NT2/D1 (cell line): ENCODE results near the gene SHF.

Experiments
- DNase-seq: peaks from one replicate; pipeline ENCODE4 v3.0.0-alpha.2; 2011; ENCODE audit warnings: low read depth, low spot score
- H3K27me3 ChIP-seq: 2 replicates; pipeline ENCODE4 v1.6.0; 2011; ENCODE audit warnings: mild to moderate bottlenecking; ENCODE audit not compliant: insufficient read length, insufficient read depth
- H3K36me3 ChIP-seq: 2 replicates; pipeline ENCODE4 v1.6.1; 2011; ENCODE audit warnings: mild to moderate bottlenecking, low read length, mixed read lengths; ENCODE audit not compliant: insufficient read depth, insufficient read length
- H3K4me1 ChIP-seq: 2 replicates; pipeline ENCODE4 v1.5.1; 2011; ENCODE audit not compliant: insufficient read depth, insufficient read length
- H3K4me3 ChIP-seq: 2 replicates; pipeline ENCODE4 v1.5.1; 2011; ENCODE audit warnings: low read depth; ENCODE audit not compliant: insufficient read length
- H3K9ac ChIP-seq: 2 replicates; pipeline ENCODE4 v1.6.0; 2011; ENCODE audit warnings: low read depth; ENCODE audit not compliant: insufficient read length
- H3K9me3 ChIP-seq: 2 replicates; pipeline ENCODE4 v1.5.1; 2011; ENCODE audit warnings: mild to moderate bottlenecking, low read length; ENCODE audit not compliant: insufficient read depth
- SUZ12 ChIP-seq: IDR thresholded peaks from 2 replicates; pipeline ENCODE4 v1.6.1; 2011; ENCODE audit not compliant: insufficient read length, insufficient read depth; ENCODE audit errors: extremely low read depth
- YY1 ChIP-seq: IDR thresholded peaks from 2 replicates; pipeline ENCODE4 v1.6.1; 2011; ENCODE audit not compliant: insufficient read length, insufficient read depth
- ZNF274 ChIP-seq: IDR thresholded peaks from 2 replicates; pipeline ENCODE4 v1.6.1; 2011; ENCODE audit warnings: mild to moderate bottlenecking, low read depth, low read length

Gene SHF

DNA sequence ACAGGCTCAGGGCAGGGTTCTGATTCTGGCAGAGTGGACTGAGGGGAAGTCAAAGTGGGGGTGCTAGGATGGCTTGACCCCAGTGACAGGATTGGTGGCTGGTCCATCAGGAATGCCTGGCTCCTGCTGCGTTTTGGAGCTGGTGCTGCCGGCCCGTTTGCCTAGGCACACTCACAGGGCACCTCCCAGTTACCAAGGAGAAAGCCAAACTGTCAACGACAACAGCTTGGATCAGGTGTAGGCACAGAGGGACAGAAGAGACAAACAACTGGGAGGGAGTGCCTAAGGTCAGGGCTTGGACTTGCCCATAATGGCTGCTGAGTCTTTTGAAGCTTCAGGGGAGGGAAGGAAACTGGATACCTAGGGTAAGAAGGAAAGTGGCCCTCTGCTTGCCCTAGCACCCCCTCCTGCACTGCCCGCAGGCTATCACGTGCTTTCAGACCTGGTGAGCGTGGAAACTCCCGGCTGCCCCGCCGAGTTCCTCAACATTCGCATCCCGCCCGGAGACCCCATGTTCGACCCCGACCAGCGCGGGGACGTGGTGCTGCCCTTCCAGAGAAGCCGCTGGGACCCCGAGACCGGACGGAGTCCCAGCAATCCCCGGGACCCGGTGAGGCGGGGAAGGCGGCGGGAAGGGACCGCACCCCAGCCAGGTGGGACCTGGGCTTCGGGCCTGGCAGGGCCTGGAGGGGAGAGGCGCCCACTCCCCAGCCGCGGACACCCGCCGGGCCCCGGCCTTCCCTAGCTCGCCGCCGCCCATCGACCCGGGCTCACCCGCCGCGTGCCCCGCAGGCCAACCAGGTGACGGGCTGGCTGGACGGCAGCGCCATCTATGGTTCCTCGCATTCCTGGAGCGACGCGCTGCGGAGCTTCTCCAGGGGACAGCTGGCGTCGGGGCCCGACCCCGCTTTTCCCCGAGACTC, 52.8 kb downstream of the SHF start:
- DNase-seq: no peak
- peaks cover 14% of the 10 kb centered on the region for H3K27me3 ChIP-seq
- TF ChIP-seq ZNF274 (no peak), YY1 (no peak), SUZ12 (no peak)
- no peaks in the 10 kb centered on the region for H3K9me3 ChIP-seq
- no peak overlapping the region for H3K9ac ChIP-seq
- H3K4me1 ChIP-seq: peaks cover 5% of the 10 kb centered on the region
- no peaks in the 10 kb centered on the region for H3K36me3 ChIP-seq
- H3K4me3 ChIP-seq: no peak overlapping the region

DNA sequence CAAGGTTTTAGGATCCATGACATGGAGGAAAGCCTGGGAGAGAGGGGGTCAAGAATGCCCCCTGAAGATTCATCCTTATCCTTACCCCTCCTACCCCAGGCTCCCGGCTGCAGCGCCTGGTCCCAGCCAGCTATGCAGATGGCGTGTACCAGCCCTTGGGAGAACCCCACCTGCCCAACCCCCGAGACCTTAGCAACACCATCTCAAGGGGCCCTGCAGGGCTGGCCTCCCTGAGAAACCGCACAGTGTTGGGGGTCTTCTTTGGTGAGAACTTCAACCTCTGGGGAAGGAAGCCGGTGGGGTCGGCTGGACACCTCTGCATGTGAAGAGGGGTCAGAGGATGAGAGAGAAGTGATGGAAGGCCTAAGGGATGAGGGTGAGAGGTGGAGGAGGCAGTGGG, 53.7 kb downstream of the SHF start:
- H3K4me1 ChIP-seq: peaks cover 5% of the 10 kb centered on the region
- TF ChIP-seq SUZ12 (no peak), ZNF274 (no peak), YY1 (no peak)
- H3K36me3 ChIP-seq: no peaks in the 10 kb centered on the region
- no peak overlapping the region for H3K9ac ChIP-seq
- no peaks in the 10 kb centered on the region for H3K9me3 ChIP-seq
- peaks cover 21% of the 10 kb centered on the region for H3K27me3 ChIP-seq
- no peak overlapping the region for H3K4me3 ChIP-seq
- DNase-seq: no peak

DNA sequence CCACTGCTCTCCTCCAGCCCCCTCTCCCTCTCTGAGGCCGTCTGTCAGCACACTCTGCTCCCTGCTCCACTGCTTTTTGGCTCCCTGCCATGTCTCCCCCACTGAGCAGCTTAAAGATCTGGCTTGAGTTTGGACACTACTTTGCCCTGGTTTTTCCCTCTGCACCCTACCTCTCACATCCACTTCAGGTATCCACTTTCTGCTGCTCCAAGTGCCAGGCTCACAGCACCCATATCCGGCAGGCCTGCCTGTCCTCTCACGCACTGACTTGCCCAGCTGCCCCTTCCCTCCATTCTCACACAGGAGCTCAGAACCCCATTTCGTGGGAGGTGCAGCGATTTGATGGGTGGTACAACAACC, 54.2 kb downstream of the SHF start:
- no peak for DNase-seq
- H3K27me3 ChIP-seq: peaks cover 26% of the 10 kb centered on the region
- peaks cover 5% of the 10 kb centered on the region for H3K4me1 ChIP-seq
- no peaks in the 10 kb centered on the region for H3K9me3 ChIP-seq
- TF ChIP-seq SUZ12 (no peak), YY1 (no peak)
- no peaks in the 10 kb centered on the region for H3K36me3 ChIP-seq
- H3K9ac ChIP-seq: no peak overlapping the region
- no peak overlapping the region for H3K4me3 ChIP-seq

DNA sequence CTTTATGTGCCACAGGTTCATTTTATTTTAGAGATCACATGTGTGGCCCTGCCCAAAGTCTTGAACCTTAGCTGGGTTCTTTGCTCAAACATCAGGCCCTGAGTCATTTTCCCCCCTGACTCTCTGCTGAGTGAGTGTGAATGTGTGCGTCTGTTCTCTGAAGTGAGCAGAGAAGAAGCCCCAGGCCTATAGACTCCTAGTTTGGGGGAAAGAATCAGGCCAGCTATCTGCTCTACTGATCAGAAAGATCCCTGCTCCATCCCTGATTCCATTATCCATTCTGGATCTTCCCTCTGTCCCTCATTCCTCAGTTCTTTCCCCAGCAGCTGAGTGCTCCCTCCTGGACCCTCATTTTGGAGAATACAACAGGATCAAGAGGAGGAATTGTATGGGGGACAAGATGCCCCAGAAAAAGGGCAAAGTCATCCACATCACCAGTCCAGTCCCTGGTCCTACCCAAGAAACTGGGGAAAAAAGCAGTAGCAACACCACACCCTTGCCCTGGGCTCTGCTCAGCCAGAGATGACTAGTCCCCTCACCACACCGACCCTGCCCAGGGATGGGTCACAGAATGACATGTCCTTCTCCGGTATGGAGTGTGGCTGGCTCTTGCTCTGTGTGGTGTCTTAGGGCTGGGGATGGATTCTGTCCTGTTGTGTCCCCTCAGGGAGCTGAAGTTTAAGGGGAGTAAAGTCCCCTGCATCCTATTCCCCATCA, 54.8 kb downstream of the SHF start:
- TF ChIP-seq YY1 (no peak), ZNF274 (no peak), SUZ12 (no peak)
- Histone ChIP-seq H3K9ac (no peak overlapping the region), H3K27me3 (peaks cover 32% of the 10 kb centered on the region), H3K4me1 (peaks cover 5% of the 10 kb centered on the region), H3K9me3 (no peaks in the 10 kb centered on the region), H3K4me3 (no peak overlapping the region), H3K36me3 (no peaks in the 10 kb centered on the region)
- DNase-seq: no peak

DNA sequence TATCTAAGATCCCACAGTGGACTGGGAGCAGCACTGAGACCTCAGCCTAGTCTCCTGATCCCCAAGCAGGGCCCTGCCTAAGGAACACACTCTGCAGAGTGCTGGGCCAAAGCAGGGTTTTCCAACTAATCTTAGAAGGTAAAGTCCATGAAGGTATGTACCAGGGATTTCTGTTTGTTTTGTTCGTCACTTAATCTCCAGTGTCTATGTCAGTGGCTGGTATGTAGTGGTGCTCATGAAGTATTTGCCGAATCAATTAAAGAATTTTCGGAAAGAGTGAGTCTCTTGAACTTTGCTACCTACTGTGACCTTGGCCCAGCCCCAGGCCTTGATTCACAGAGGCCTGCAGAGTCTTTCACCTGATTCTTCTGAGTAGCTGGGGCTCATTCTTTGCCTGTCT, 56.3 kb downstream of the SHF start:
- Histone ChIP-seq H3K9me3 (no peaks in the 10 kb centered on the region), H3K4me1 (peaks cover 5% of the 10 kb centered on the region), H3K9ac (no peak overlapping the region), H3K4me3 (no peak overlapping the region), H3K36me3 (no peaks in the 10 kb centered on the region), H3K27me3 (peaks cover 39% of the 10 kb centered on the region)
- DNase-seq: no peak
- TF ChIP-seq SUZ12: no peak
- no peak for TF ChIP-seq ZNF274
- no peak for TF ChIP-seq YY1

DNA sequence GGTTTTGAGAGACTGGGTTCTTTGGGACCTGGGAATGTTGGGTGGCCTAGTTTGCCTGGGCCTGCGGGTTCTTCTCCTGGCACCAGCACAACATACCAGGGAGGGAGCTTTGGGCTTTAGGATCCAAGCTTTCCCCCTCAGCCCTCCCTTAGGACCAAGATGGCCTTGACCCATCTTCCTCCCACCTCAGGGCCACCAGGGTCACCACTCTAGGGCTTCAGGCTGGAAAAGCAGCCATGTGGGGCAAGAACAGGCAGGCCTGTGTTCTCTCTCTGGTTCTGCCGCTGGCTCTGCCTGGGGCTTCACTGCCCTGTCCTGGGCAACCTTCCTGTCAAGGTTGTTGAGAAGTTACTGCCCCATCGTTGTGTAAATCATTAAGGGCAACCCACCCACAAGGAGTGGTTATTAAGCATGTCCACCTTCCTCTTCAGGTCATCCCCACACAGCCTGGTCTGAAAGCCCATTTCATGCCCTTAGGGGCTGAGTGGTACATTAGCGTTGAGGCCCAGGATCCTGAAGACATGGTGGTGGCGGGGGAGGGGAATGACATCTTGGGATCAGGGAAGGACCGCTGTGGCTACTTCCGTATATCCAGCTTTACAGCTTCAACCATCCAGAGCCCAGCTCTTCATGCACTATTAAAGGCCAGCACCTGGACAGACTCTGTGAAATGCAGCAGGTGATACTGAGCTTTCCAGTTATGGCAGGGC, 57.3 kb downstream of the SHF start:
- TF ChIP-seq ZNF274: no peak
- TF ChIP-seq SUZ12: no peak
- TF ChIP-seq YY1: no peak
- Histone ChIP-seq H3K4me1 (peaks cover 5% of the 10 kb centered on the region), H3K36me3 (no peaks in the 10 kb centered on the region), H3K4me3 (peak overlapping the region; percentile 39), H3K27me3 (peaks cover 39% of the 10 kb centered on the region), H3K9me3 (no peaks in the 10 kb centered on the region), H3K9ac (peak overlapping the region; percentile 32)
- DNase-seq: no peak
